VCaP (cell line): ENCODE results near the gene SAPCD2.

Experiments used
- H3K27ac ChIP-seq: fragments of 450-650 bp; 2 replicates; pipeline ENCODE4 v1.5.1; 2017
- CTCF ChIP-seq: fragments of 450-650 bp; conservative IDR thresholded peaks from 2 replicates; pipeline ENCODE4 v1.5.1; 2017; ENCODE audit warnings: mild to moderate bottlenecking, moderate library complexity

Gene SAPCD2

GRCh38 chr9:137114220-137114612, 43.9 kb upstream of the SAPCD2 start:
- peak overlapping the region; percentile 91 for H3K27ac ChIP-seq
- no peak for TF ChIP-seq CTCF

- H3K27ac ChIP-seq: peak overlapping the region; percentile 91
Measured at GRCh38 chr9:137113385-137114159, 43.2 kb upstream of the SAPCD2 start.

GRCh38 chr9:137112564-137113384, 42.4 kb upstream of the SAPCD2 start:
- no peak for TF ChIP-seq CTCF
- H3K27ac ChIP-seq: peak overlapping the region; percentile 91

More at GRCh38 chr9:137113385-137114159, 43.2 kb upstream of the SAPCD2 start:
- TF ChIP-seq CTCF: 0 out of 2 replicates have a peak, but pooled peaks have one; percentile 12

GRCh38 chr9:137111788-137112563, 41.6 kb upstream of the SAPCD2 start:
- H3K27ac ChIP-seq: peak overlapping the region; percentile 91
- TF ChIP-seq CTCF: no peak

- H3K27ac ChIP-seq: peak overlapping the region; percentile 91; the same call in 1 of the 2 replicates
- no peak for TF ChIP-seq CTCF
Measured at GRCh38 chr9:137110911-137111787, 40.8 kb upstream of the SAPCD2 start.

GRCh38 chr9:137110147-137110910, 40.0 kb upstream of the SAPCD2 start:
- H3K27ac ChIP-seq: peak overlapping the region; percentile 65; the same call in 1 of the 2 replicates
- no peak for TF ChIP-seq CTCF
